Stimulated activated CD8-positive, alpha-beta memory T cell treated with anti-CD3 and anti-CD28 coated beads, Interleukin-7, amount 100 ng/mL, for 4 hours (primary cell): Measurements from ENCODE around the gene SUN2.
"Not testable (repeated sequence)": the region's sequence is repeated elsewhere in the genome, so short reads cannot be mapped to it uniquely, and the experiment has no call there.

Experiments used
- DNase-seq, 2 donors: peaks; one replicate each; pipeline ENCODE4 v3.0.0-alpha.2; 2020; ENCODE audit warnings: low read depth in 2 of 2

SUN2 gene

GRCh38 chr22:38755911-38756532 lies at the start of gene SUN2:
TSS of gene SUN2 (minus strand) at chr22:38755998. CDS start at chr22:38752628, 3,370 bp downstream.
- DNase-seq, result peak; percentile 88 to 96

- DNase-seq, result not testable (repeated sequence)
Observed at GRCh38 chr22:38805041-38805593, 49.3 kb upstream of the SUN2 start.

GRCh38 chr22:38802671-38803121 lies 46.9 kb upstream of the SUN2 start:
- DNase-seq, result no peak

GRCh38 chr22:38799265-38800002 lies 43.6 kb upstream of the SUN2 start:
- DNase-seq, result no peak

GRCh38 chr22:38798496-38798895 lies 42.7 kb upstream of the SUN2 start:
- no peak for DNase-seq

- DNase-seq, result no peak
Observed at GRCh38 chr22:38796262-38796957, 40.6 kb upstream of the SUN2 start.

- DNase-seq, result no peak
Observed at GRCh38 chr22:38795569-38795968, 39.8 kb upstream of the SUN2 start.

- DNase-seq, result peak; percentile 84 to 92
Observed at GRCh38 chr22:38793721-38794466, 38.1 kb upstream of the SUN2 start, which contains the start of gene DNAL4. TSS of gene DNAL4 (minus strand) at chr22:38794143. CDS start at chr22:38782731, 11,412 bp downstream.

- no peak for DNase-seq
Observed at GRCh38 chr22:38793317-38793716, 37.5 kb upstream of the SUN2 start.

GRCh38 chr22:38792833-38793232 lies 37.0 kb upstream of the SUN2 start:
- no peak for DNase-seq

- DNase-seq, result no peak
Observed at GRCh38 chr22:38789606-38790005, 33.8 kb upstream of the SUN2 start.

GRCh38 chr22:38788846-38789245 lies 33.0 kb upstream of the SUN2 start:
- DNase-seq, result no peak

- DNase-seq, result no peak
Observed at GRCh38 chr22:38788021-38788816, 32.4 kb upstream of the SUN2 start.

GRCh38 chr22:38786631-38787030 lies 30.8 kb upstream of the SUN2 start:
- DNase-seq, result no peak

- DNase-seq, result no peak
Observed at GRCh38 chr22:38784856-38785255, 29.1 kb upstream of the SUN2 start.

GRCh38 chr22:38784035-38784434 lies 28.2 kb upstream of the SUN2 start:
- no peak for DNase-seq

GRCh38 chr22:38783095-38783615 lies 27.4 kb upstream of the SUN2 start:
- DNase-seq, result no peak

- DNase-seq, result no peak
Observed at GRCh38 chr22:38782402-38783094, 26.8 kb upstream of the SUN2 start.

- DNase-seq, result no peak
Observed at GRCh38 chr22:38781033-38781432, 25.2 kb upstream of the SUN2 start.
